ENCODE results near the gene MMP11.

The MMP11 gene

GRCh38 chr22:23831261-23831660 lies 58.6 kb downstream of the MMP11 start:
- Histone ChIP-seq H3K27me3 (ENCODE audit: control insufficient read depth, insufficient read depth, low read length) (no peaks in the 10 kb centered on the region), H3K36me3 (ENCODE audit: control insufficient read depth, insufficient read depth, low read length) (peaks cover 58% of the 10 kb centered on the region), H3K4me1 (ENCODE audit: control insufficient read depth, insufficient read depth, low read length) (no peaks in the 10 kb centered on the region)

DNA sequence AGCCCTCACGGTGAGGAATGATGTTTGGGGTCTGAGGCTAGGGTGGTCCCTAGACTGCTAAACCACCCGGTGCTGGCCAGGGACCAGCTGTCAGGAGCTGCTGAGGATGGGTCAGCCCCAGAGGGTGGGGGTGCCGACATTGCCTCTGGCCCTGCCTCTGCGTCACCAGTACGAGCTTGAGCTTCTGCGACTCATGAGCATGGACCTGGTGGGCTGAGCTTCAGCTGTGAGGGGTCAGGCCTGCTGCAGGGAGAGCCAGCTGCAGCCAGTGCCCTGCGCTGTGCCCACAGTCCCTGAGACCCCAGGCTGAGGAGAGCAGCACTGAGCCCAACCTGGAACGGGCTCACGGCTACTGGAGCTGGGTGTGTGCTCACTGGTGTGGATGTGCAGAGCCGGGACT lies 59.1 kb downstream of the MMP11 start:
- no peaks in the 10 kb centered on the region for H3K27me3 ChIP-seq (ENCODE audit: control insufficient read depth, insufficient read depth, low read length)
- H3K4me3 ChIP-seq (ENCODE audit: low read depth, low read length), result no peak overlapping the region
- H3K4me1 ChIP-seq (ENCODE audit: control insufficient read depth, insufficient read depth, low read length), result no peaks in the 10 kb centered on the region
- H3K9me3 ChIP-seq (ENCODE audit: control insufficient read depth, insufficient read depth, low read length), result no peaks in the 10 kb centered on the region
- H3K9ac ChIP-seq (ENCODE audit: low read depth, low read length), result no peak overlapping the region
- H3K36me3 ChIP-seq (ENCODE audit: control insufficient read depth, insufficient read depth, low read length), result peaks cover 54% of the 10 kb centered on the region

More at GRCh38 chr22:23831261-23831660, 58.6 kb downstream of the MMP11 start:
- H3K9ac ChIP-seq (ENCODE audit: low read depth, low read length), result no peak overlapping the region
- no peaks in the 10 kb centered on the region for H3K9me3 ChIP-seq (ENCODE audit: control insufficient read depth, insufficient read depth, low read length)
- H3K4me3 ChIP-seq (ENCODE audit: low read depth, low read length), result no peak overlapping the region

- no peak overlapping the region for H3K4me3 ChIP-seq (ENCODE audit: low read depth, low read length)
- no peaks in the 10 kb centered on the region for H3K27me3 ChIP-seq (ENCODE audit: control insufficient read depth, insufficient read depth, low read length)
- H3K4me1 ChIP-seq (ENCODE audit: control insufficient read depth, insufficient read depth, low read length), result no peaks in the 10 kb centered on the region
- H3K36me3 ChIP-seq (ENCODE audit: control insufficient read depth, insufficient read depth, low read length), result peaks cover 51% of the 10 kb centered on the region
- no peak overlapping the region for H3K9ac ChIP-seq (ENCODE audit: low read depth, low read length)
- no peaks in the 10 kb centered on the region for H3K9me3 ChIP-seq (ENCODE audit: control insufficient read depth, insufficient read depth, low read length)
Measured at GRCh38 chr22:23832226-23833016, 59.8 kb downstream of the MMP11 start.

- H3K9ac ChIP-seq (ENCODE audit: low read depth, low read length), result no peak overlapping the region
- no peak overlapping the region for H3K4me3 ChIP-seq (ENCODE audit: low read depth, low read length)
- no peaks in the 10 kb centered on the region for H3K9me3 ChIP-seq (ENCODE audit: control insufficient read depth, insufficient read depth, low read length)
- peaks cover 47% of the 10 kb centered on the region for H3K36me3 ChIP-seq (ENCODE audit: control insufficient read depth, insufficient read depth, low read length)
- no peaks in the 10 kb centered on the region for H3K27me3 ChIP-seq (ENCODE audit: control insufficient read depth, insufficient read depth, low read length)
- no peaks in the 10 kb centered on the region for H3K4me1 ChIP-seq (ENCODE audit: control insufficient read depth, insufficient read depth, low read length)
Measured at GRCh38 chr22:23833017-23833751, 60.5 kb downstream of the MMP11 start.

Data from iPS-15b (cell line).